Erythroblast (primary cell): Measurements from ENCODE around the gene PRKD1.

Source experiments
- GATA1 ChIP-seq: IDR thresholded peaks from 2 replicates; pipeline ENCODE4 v1.6.1; 2011; ENCODE audit warnings: low read depth, mild to moderate bottlenecking, control low read depth, low read length, moderate library complexity
- POLR2A ChIP-seq: IDR thresholded peaks from 2 replicates; pipeline ENCODE4 v1.6.1; 2011; ENCODE audit warnings: mild to moderate bottlenecking, low read length

DNA sequence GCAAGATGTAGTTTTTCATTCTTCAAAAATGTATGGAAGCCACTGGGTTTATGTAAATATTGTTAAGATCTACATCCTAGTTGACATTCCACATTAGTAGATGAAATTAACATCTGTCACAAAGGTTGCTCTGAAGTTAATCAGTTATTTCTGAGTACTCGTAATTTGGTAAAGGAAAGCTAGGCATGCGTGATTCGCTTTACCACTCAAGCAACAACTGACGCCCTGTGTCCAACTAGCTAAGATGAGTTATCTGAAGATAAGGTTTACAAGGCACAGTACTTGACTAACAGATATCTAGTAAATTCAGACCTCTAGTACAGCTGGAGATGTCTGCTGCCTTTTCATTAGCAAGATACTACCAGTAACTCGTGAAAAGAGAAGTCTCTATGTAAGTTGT lies 14.1 kb downstream of the PRKD1 start:
- no peak for TF ChIP-seq POLR2A
- no peak for TF ChIP-seq GATA1
